ENCODE measurements around the gene RBPMS2.

The RBPMS2 gene

GRCh38 chr15:64767203-64767602 is 8.2 kb downstream of the RBPMS2 start:
- no peak overlapping the region for H2AFZ ChIP-seq (ENCODE audit: low read depth, low read length)
- no peak overlapping the region for H3K4me2 ChIP-seq (ENCODE audit: insufficient read depth, low read length)
- no peaks in the 10 kb centered on the region for H3K79me2 ChIP-seq (ENCODE audit: insufficient read depth, low read length)
- no peaks in the 10 kb centered on the region for H4K20me1 ChIP-seq (ENCODE audit: insufficient read depth, low read length)
- H3K9me3 ChIP-seq (ENCODE audit: insufficient read depth, low read length, severe bottlenecking) = no peaks in the 10 kb centered on the region
- no peak overlapping the region for H3K27ac ChIP-seq (ENCODE audit: low read length)
- no peak for DNase-seq
- H3K36me3 ChIP-seq (ENCODE audit: insufficient read depth, low read length) = no peaks in the 10 kb centered on the region
- H3K9ac ChIP-seq (ENCODE audit: low read depth, low read length) = no peak overlapping the region
- no peak for ATAC-seq (ENCODE audit: insufficient read depth, low read depth)
- no peak for TF ChIP-seq CTCF (IDR thresholded peaks at IDR 0.05; ENCODE audit: borderline replicate concordance, extremely low read depth, low read length, poor library complexity, severe bottlenecking)
- no peak for TF ChIP-seq EZH2 (IDR thresholded peaks at IDR 0.05; ENCODE audit: borderline replicate concordance, low read depth, low read length, severe bottlenecking)
- H3K4me1 ChIP-seq (ENCODE audit: insufficient read depth, low read length) = no peaks in the 10 kb centered on the region
- no peak overlapping the region for H3K4me3 ChIP-seq (ENCODE audit: low read depth in 1 of 2, low read length in 2 of 2)
- no peaks in the 10 kb centered on the region for H3K27me3 ChIP-seq (ENCODE audit: insufficient read depth, low read length, poor library complexity)

GRCh38 chr15:64766058-64766457 is 9.3 kb downstream of the RBPMS2 start:
- Histone ChIP-seq H3K27ac (ENCODE audit: low read length) (no peak overlapping the region), H3K9ac (ENCODE audit: low read depth, low read length) (no peak overlapping the region), H3K36me3 (ENCODE audit: insufficient read depth, low read length) (no peaks in the 10 kb centered on the region), H3K9me3 (ENCODE audit: insufficient read depth, low read length, severe bottlenecking) (no peaks in the 10 kb centered on the region), H3K27me3 (ENCODE audit: insufficient read depth, low read length, poor library complexity) (no peaks in the 10 kb centered on the region), H2AFZ (ENCODE audit: low read depth, low read length) (no peak overlapping the region), H3K4me1 (ENCODE audit: insufficient read depth, low read length) (no peaks in the 10 kb centered on the region), H3K4me2 (ENCODE audit: insufficient read depth, low read length) (no peak overlapping the region), H3K79me2 (ENCODE audit: insufficient read depth, low read length) (no peaks in the 10 kb centered on the region), H3K4me3 (ENCODE audit: low read depth in 1 of 2, low read length in 2 of 2) (no peak overlapping the region), H4K20me1 (ENCODE audit: insufficient read depth, low read length) (no peaks in the 10 kb centered on the region)
- DNase-seq = no peak
- ATAC-seq (ENCODE audit: insufficient read depth, low read depth) = no peak
- TF ChIP-seq EZH2 (IDR thresholded peaks at IDR 0.05; ENCODE audit: borderline replicate concordance, low read depth, low read length, severe bottlenecking) (no peak), CTCF (IDR thresholded peaks at IDR 0.05; ENCODE audit: borderline replicate concordance, extremely low read depth, low read length, poor library complexity, severe bottlenecking) (no peak)

GRCh38 chr15:64763874-64764273 is 11.5 kb downstream of the RBPMS2 start:
- Histone ChIP-seq H3K36me3 (ENCODE audit: insufficient read depth, low read length) (no peaks in the 10 kb centered on the region), H3K4me3 (ENCODE audit: low read depth in 1 of 2, low read length in 2 of 2) (no peak overlapping the region), H3K4me1 (ENCODE audit: insufficient read depth, low read length) (no peaks in the 10 kb centered on the region), H3K9ac (ENCODE audit: low read depth, low read length) (no peak overlapping the region), H3K79me2 (ENCODE audit: insufficient read depth, low read length) (no peaks in the 10 kb centered on the region), H2AFZ (ENCODE audit: low read depth, low read length) (no peak overlapping the region), H4K20me1 (ENCODE audit: insufficient read depth, low read length) (no peaks in the 10 kb centered on the region), H3K4me2 (ENCODE audit: insufficient read depth, low read length) (no peak overlapping the region), H3K27me3 (ENCODE audit: insufficient read depth, low read length, poor library complexity) (no peaks in the 10 kb centered on the region), H3K9me3 (ENCODE audit: insufficient read depth, low read length, severe bottlenecking) (no peaks in the 10 kb centered on the region), H3K27ac (ENCODE audit: low read length) (no peak overlapping the region)
- no peak for TF ChIP-seq CTCF (IDR thresholded peaks at IDR 0.05; ENCODE audit: borderline replicate concordance, extremely low read depth, low read length, poor library complexity, severe bottlenecking)
- no peak for TF ChIP-seq EZH2 (IDR thresholded peaks at IDR 0.05; ENCODE audit: borderline replicate concordance, low read depth, low read length, severe bottlenecking)
- no peak for ATAC-seq (ENCODE audit: insufficient read depth, low read depth)
- no peak for DNase-seq

- H3K36me3 ChIP-seq (ENCODE audit: insufficient read depth, low read length) = no peaks in the 10 kb centered on the region
- DNase-seq (no peak), ATAC-seq (ENCODE audit: insufficient read depth, low read depth) (no peak)
- H3K9ac ChIP-seq (ENCODE audit: low read depth, low read length) = no peak overlapping the region
- no peaks in the 10 kb centered on the region for H3K4me1 ChIP-seq (ENCODE audit: insufficient read depth, low read length)
- no peaks in the 10 kb centered on the region for H3K9me3 ChIP-seq (ENCODE audit: insufficient read depth, low read length, severe bottlenecking)
- TF ChIP-seq EZH2 (IDR thresholded peaks at IDR 0.05; ENCODE audit: borderline replicate concordance, low read depth, low read length, severe bottlenecking) (no peak), CTCF (IDR thresholded peaks at IDR 0.05; ENCODE audit: borderline replicate concordance, extremely low read depth, low read length, poor library complexity, severe bottlenecking) (no peak)
- H3K4me3 ChIP-seq (ENCODE audit: low read depth in 1 of 2, low read length in 2 of 2) = no peak overlapping the region
- H3K4me2 ChIP-seq (ENCODE audit: insufficient read depth, low read length) = no peak overlapping the region
- H3K27ac ChIP-seq (ENCODE audit: low read length) = no peak overlapping the region
- H3K79me2 ChIP-seq (ENCODE audit: insufficient read depth, low read length) = no peaks in the 10 kb centered on the region
- H2AFZ ChIP-seq (ENCODE audit: low read depth, low read length) = no peak overlapping the region
- no peaks in the 10 kb centered on the region for H3K27me3 ChIP-seq (ENCODE audit: insufficient read depth, low read length, poor library complexity)
- no peaks in the 10 kb centered on the region for H4K20me1 ChIP-seq (ENCODE audit: insufficient read depth, low read length)
Observed at GRCh38 chr15:64763462-64763861, 11.9 kb downstream of the RBPMS2 start.

Measured in DND-41 (cell line).